HepG2 (cell line): ENCODE measurements around the gene SPAG8. TPM values are rescaled to one million over a fixed set of nuclear protein-coding genes. Genes with fewer than 3 reads are reported as not detected.
A peak's percentile ranks its signal among the peaks of the same experiment; 100 is the strongest.

Experiments
- ARNT ChIP-seq: fragments of 450-650 bp; IDR thresholded peaks from 2 replicates; pipeline ENCODE4 v1.6.1; 2017
- CC2D1A ChIP-seq: sonication (generic); formaldehyde crosslinking; IDR thresholded peaks from 2 replicates; pipeline ENCODE4 v1.8.1; 2023; ENCODE audit warnings: mild to moderate bottlenecking, missing genetic modification reagents
- HINFP ChIP-seq: sonication (generic); formaldehyde crosslinking; IDR thresholded peaks from 2 replicates; pipeline ENCODE4 v1.4.0; 2020; ENCODE audit warnings: low read depth, mild to moderate bottlenecking, missing genetic modification reagents
- KAT7 ChIP-seq: IDR thresholded peaks from 2 replicates; pipeline ENCODE4 v1.6.1; 2018; ENCODE audit warnings: borderline replicate concordance, missing compliant biosample characterization
- NCOA2 ChIP-seq: sonication (generic); formaldehyde crosslinking; IDR thresholded peaks from 2 replicates; pipeline ENCODE4 v1.8.0; 2022; ENCODE audit warnings: inconsistent platforms
- PHF20 ChIP-seq: sonication (generic); formaldehyde crosslinking; IDR thresholded peaks from 2 replicates; pipeline ENCODE4 v1.5.0; 2020; ENCODE audit warnings: mild to moderate bottlenecking, missing genetic modification reagents
- POLR2A ChIP-seq, 2 experiments: IDR thresholded peaks; 2 replicates each; pipeline ENCODE4 v1.6.1; 2011; ENCODE audit warnings: low read depth in 2 of 2, low read length in 2 of 2, mild to moderate bottlenecking in 1 of 2, moderate library complexity in 1 of 2; ENCODE audit not compliant: insufficient read depth in 1 of 2
- SKI ChIP-seq: fragments of 450-650 bp; IDR thresholded peaks from one replicate; pipeline ENCODE4 v1.6.1; 2018; ENCODE audit warnings: mild to moderate bottlenecking; ENCODE audit not compliant: partially characterized antibody
- SRF ChIP-seq: IDR thresholded peaks from 2 replicates; pipeline ENCODE4 v1.6.1; 2011; ENCODE audit warnings: mild to moderate bottlenecking, low read depth, low read length, moderate library complexity
- ZBTB40 ChIP-seq, 2 experiments: fragments of 450-650 bp in 1 of 2; sonication (generic) in 1 of 2; formaldehyde crosslinking in 1 of 2; IDR thresholded peaks; 2 replicates each; pipeline versions ENCODE4 v1.6.1 to v1.8.0; 2016 to 2022; ENCODE audit warnings: antibody characterized with exemption in 1 of 2, mild to moderate bottlenecking in 1 of 2, missing genetic modification reagents in 1 of 2
- ZFP36L1 ChIP-seq: sonication (generic); formaldehyde crosslinking; IDR thresholded peaks from 2 replicates; pipeline ENCODE4 v1.8.0; 2022; ENCODE audit warnings: mild to moderate bottlenecking, missing genetic modification reagents, moderate library complexity
- ZKSCAN8 ChIP-seq: IDR thresholded peaks from 2 replicates; pipeline ENCODE4 v1.6.1; 2016; ENCODE audit warnings: borderline replicate concordance, missing genetic modification reagents, missing compliant biosample characterization
- ZNF235 ChIP-seq: sonication (generic); formaldehyde crosslinking; IDR thresholded peaks from 2 replicates; pipeline ENCODE4 v1.8.1; 2023; ENCODE audit warnings: mild to moderate bottlenecking, missing genetic modification reagents, borderline replicate concordance
- ZNF678 ChIP-seq: sonication (generic); formaldehyde crosslinking; IDR thresholded peaks from 2 replicates; pipeline ENCODE4 v1.4.0; 2020; ENCODE audit warnings: mild to moderate bottlenecking, missing genetic modification reagents
- ZSCAN30 ChIP-seq: sonication (generic); formaldehyde crosslinking; IDR thresholded peaks from 2 replicates; pipeline ENCODE4 v1.5.0; 2020; ENCODE audit warnings: mild to moderate bottlenecking, missing genetic modification reagents
- polyA plus RNA-seq, 8 experiments: library from polyadenylated mRNA; depleted of rRNA in 3 of 8; stranded (reverse) in 7 of 8; unstranded in 1 of 8; fragments of >200 nt; fragmentation: Illumina TruSeq in 4 of 8; extraction: Trizol in 4 of 8; gene quantifications; 2 replicates each; pipeline versions ENCODE4 v1.2.1 to v1.2.3, GENCODE V29; 2011 to 2016; ENCODE audit warnings: low read depth in 4 of 8, missing spikeins in 1 of 8, mixed read lengths in 1 of 8; ENCODE audit not compliant: insufficient read depth in 1 of 8
- total RNA-seq, 5 experiments: library from RNA; depleted of rRNA; stranded (reverse); fragments of >200 nt; fragmentation: Illumina TruSeq; extraction: Trizol; gene quantifications; 2 replicates each; pipeline ENCODE4 v1.2.3, GENCODE V29; 2016; ENCODE audit warnings: low read depth in 1 of 5
- TF ChIP-seq, protein P1 (sequence below): sonication (generic); formaldehyde crosslinking; IDR thresholded peaks from 2 replicates; pipeline ENCODE4 v1.9.0; 2022; ENCODE audit warnings: missing genetic modification reagents, mild to moderate bottlenecking, borderline replicate concordance
- TF ChIP-seq, protein P2 (sequence below): sonication (generic); formaldehyde crosslinking; IDR thresholded peaks from 2 replicates; pipeline ENCODE4 v1.5.1; 2020; ENCODE audit warnings: missing genetic modification reagents, mild to moderate bottlenecking, borderline replicate concordance

Gene SPAG8
- total and polyA plus RNA-seq, 2 of the 13 experiments (the other 11 are each of a cell fraction or from before 2014, with no cell fraction given) = 0.18 to 0.27 TPM

GRCh38 chr9:35812025-35812602 lies at the start of gene SPAG8 (continued):
- TF ChIP-seq, protein P1, sequence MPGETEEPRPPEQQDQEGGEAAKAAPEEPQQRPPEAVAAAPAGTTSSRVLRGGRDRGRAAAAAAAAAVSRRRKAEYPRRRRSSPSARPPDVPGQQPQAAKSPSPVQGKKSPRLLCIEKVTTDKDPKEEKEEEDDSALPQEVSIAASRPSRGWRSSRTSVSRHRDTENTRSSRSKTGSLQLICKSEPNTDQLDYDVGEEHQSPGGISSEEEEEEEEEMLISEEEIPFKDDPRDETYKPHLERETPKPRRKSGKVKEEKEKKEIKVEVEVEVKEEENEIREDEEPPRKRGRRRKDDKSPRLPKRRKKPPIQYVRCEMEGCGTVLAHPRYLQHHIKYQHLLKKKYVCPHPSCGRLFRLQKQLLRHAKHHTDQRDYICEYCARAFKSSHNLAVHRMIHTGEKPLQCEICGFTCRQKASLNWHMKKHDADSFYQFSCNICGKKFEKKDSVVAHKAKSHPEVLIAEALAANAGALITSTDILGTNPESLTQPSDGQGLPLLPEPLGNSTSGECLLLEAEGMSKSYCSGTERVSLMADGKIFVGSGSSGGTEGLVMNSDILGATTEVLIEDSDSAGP (CRISPR knock-in tag) = peak; percentile 90
- TF ChIP-seq SKI (no peak), NCOA2 (CRISPR knock-in tag) (peak; percentile 53; the same call in 1 of the 2 replicates), ARNT (no peak), PHF20 (CRISPR knock-in tag) (peak; percentile 91), POLR2A (IDR thresholded peaks at IDR 0.05; ENCODE audit: insufficient read depth in 1 of 2, low read depth in 2 of 2, low read length in 2 of 2) (peak in 1 of 2 experiments; percentile 68; a peak in 3 of 4 replicates), SRF (peak; percentile 60; the same call in 1 of the 2 replicates), HINFP (CRISPR knock-in tag) (peak; percentile 91), KAT7 (CRISPR knock-in tag) (0 out of 2 replicates have a peak, but pooled peaks have one; percentile 63), ZSCAN30 (CRISPR knock-in tag) (no peak), ZKSCAN8 (CRISPR knock-in tag) (0 out of 2 replicates have a peak, but pooled peaks have one; percentile 18), ZFP36L1 (CRISPR knock-in tag) (no peak), CC2D1A (CRISPR knock-in tag) (no peak), ZNF678 (CRISPR knock-in tag) (no peak), ZNF235 (CRISPR knock-in tag) (no peak), ZBTB40 (IDR thresholded peaks at IDR 0.05) (peak; percentile 91), ZBTB40 (CRISPR knock-in tag; IDR thresholded peaks at IDR 0.05) (no peak; the same call in 1 of the 2 replicates)
- TF ChIP-seq, protein P2, sequence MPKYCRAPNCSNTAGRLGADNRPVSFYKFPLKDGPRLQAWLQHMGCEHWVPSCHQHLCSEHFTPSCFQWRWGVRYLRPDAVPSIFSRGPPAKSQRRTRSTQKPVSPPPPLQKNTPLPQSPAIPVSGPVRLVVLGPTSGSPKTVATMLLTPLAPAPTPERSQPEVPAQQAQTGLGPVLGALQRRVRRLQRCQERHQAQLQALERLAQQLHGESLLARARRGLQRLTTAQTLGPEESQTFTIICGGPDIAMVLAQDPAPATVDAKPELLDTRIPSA = no peak
